MCF 10A (cell line): ENCODE measurements around the gene CCN5. TPM values are rescaled to one million over a fixed set of nuclear protein-coding genes. Genes with fewer than 3 reads are reported as not detected.

Experiments used
- BruUV-seq: library from RNA; stranded (reverse); fragments of 400-500 nt; replicated peaks from 2 replicates; lab custom pipeline; 2021; lab: Mats Ljungman, UMichigan
- CTCF ChIA-PET: fragments of 300-600 bp; sonication (Branson Sonifier 250); formaldehyde crosslinking; extraction: SDS; loops from one replicate; lab custom pipeline; 2021; ENCODE audit warnings: antibody characterized with exemption, inconsistent platforms; lab: Yijun Ruan, JAX
- POLR2A ChIA-PET: fragments of 300-600, 350-650 bp; sonication (Branson Sonifier 250); formaldehyde crosslinking; extraction: SDS; loops from one replicate; lab custom pipeline; 2020; ENCODE audit warnings: antibody characterized with exemption, inconsistent platforms; lab: Yijun Ruan, JAX
- DNase-seq: peaks from one replicate; pipeline ENCODE4 v3.0.0-alpha.2; 2018; ENCODE audit not compliant: unreplicated experiment
- H3K27ac Mint-ChIP-seq: one replicate; pipeline ENCODE4 v1.8.0; 2022; ENCODE audit warnings: mild to moderate bottlenecking, low read depth, mixed read lengths; ENCODE audit not compliant: unreplicated experiment
- H3K27me3 Mint-ChIP-seq: one replicate; pipeline ENCODE4 v1.8.0; 2022; ENCODE audit warnings: mixed read lengths; ENCODE audit not compliant: insufficient read depth, unreplicated experiment
- H3K36me3 Mint-ChIP-seq: one replicate; pipeline ENCODE4 v1.8.0; 2022; ENCODE audit warnings: mild to moderate bottlenecking, moderate library complexity, mixed read lengths; ENCODE audit not compliant: insufficient read depth, unreplicated experiment
- H3K4me1 Mint-ChIP-seq: one replicate; pipeline ENCODE4 v1.8.0; 2022; ENCODE audit warnings: mixed read lengths; ENCODE audit not compliant: insufficient read depth, unreplicated experiment
- H3K4me3 Mint-ChIP-seq: one replicate; pipeline ENCODE4 v1.8.0; 2022; ENCODE audit warnings: mild to moderate bottlenecking, moderate library complexity, mixed read lengths; ENCODE audit not compliant: unreplicated experiment
- H3K9me3 Mint-ChIP-seq: one replicate; pipeline ENCODE4 v1.8.0; 2022; ENCODE audit warnings: mixed read lengths; ENCODE audit not compliant: unreplicated experiment
- intact Hi-C: fragments of 100-400 bp; cut with micrococcal nuclease; formaldehyde crosslinking; loops from 2 replicates; pipeline ENCODE4 v1.14.1; 2022
- total RNA-seq: library from RNA; stranded (reverse); gene quantifications from 2 replicates; pipeline ENCODE4 v1.2.3, GENCODE V29; 2022
- TF ChIP-seq, protein P1 (sequence below): fragments of 200-600 bp; IDR thresholded peaks from one replicate; pipeline ENCODE4 v1.8.0; 2022; ENCODE audit warnings: antibody characterized with exemption, mild to moderate bottlenecking; ENCODE audit not compliant: unreplicated experiment

The CCN5 gene
- total RNA-seq, 1 experiment from 2014 or later: 1.4 TPM

DNA sequence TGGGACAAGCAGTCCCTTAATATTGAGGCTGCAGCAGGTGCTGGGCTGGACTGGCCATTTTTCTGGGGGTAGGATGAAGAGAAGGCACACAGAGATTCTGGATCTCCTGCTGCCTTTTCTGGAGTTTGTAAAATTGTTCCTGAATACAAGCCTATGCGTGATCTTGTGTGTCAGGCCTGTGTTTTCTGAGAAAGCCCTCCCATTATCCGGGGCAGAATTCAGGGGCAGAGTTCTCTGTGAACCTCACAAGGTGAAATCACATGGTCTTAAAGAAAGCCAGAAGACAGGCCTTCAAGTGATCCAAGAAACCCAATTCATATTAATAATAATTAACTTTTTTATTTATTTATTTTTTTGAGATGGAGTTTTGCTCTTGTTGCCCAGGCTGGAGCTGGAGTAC, 12.5 kb downstream of the CCN5 start:
- ChIA-PET CTCF (interaction anchor here (0.6 to 1.5 kb wide), 2 partner anchors 25 to 42 kb away, joined by 4 to 11 read pairs; no protein-coding TSS in a partner anchor), POLR2A (interaction anchor here (1.7 to 8.9 kb wide), 3 partner anchors 10 to 43 kb away, joined by 10 to 138 read pairs (median 113); partner anchors contain the start of gene CCN5)
- H3K36me3 Mint-ChIP-seq: peaks cover 11% of the 10 kb centered on the region
- no peak overlapping the region for H3K27ac Mint-ChIP-seq
- intact Hi-C loops: loop anchor here (1.0 kb wide), 1 partner anchor 34 kb away; no protein-coding TSS in a partner anchor
- peaks cover 35% of the 10 kb centered on the region for H3K4me1 Mint-ChIP-seq
- no TSS peak for BruUV-seq
- DNase-seq: no peak
- no peak overlapping the region for H3K4me3 Mint-ChIP-seq
- H3K27me3 Mint-ChIP-seq: no peaks in the 10 kb centered on the region
- no peaks in the 10 kb centered on the region for H3K9me3 Mint-ChIP-seq
- TF ChIP-seq, protein P1, sequence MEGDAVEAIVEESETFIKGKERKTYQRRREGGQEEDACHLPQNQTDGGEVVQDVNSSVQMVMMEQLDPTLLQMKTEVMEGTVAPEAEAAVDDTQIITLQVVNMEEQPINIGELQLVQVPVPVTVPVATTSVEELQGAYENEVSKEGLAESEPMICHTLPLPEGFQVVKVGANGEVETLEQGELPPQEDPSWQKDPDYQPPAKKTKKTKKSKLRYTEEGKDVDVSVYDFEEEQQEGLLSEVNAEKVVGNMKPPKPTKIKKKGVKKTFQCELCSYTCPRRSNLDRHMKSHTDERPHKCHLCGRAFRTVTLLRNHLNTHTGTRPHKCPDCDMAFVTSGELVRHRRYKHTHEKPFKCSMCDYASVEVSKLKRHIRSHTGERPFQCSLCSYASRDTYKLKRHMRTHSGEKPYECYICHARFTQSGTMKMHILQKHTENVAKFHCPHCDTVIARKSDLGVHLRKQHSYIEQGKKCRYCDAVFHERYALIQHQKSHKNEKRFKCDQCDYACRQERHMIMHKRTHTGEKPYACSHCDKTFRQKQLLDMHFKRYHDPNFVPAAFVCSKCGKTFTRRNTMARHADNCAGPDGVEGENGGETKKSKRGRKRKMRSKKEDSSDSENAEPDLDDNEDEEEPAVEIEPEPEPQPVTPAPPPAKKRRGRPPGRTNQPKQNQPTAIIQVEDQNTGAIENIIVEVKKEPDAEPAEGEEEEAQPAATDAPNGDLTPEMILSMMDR: no peak

DNA sequence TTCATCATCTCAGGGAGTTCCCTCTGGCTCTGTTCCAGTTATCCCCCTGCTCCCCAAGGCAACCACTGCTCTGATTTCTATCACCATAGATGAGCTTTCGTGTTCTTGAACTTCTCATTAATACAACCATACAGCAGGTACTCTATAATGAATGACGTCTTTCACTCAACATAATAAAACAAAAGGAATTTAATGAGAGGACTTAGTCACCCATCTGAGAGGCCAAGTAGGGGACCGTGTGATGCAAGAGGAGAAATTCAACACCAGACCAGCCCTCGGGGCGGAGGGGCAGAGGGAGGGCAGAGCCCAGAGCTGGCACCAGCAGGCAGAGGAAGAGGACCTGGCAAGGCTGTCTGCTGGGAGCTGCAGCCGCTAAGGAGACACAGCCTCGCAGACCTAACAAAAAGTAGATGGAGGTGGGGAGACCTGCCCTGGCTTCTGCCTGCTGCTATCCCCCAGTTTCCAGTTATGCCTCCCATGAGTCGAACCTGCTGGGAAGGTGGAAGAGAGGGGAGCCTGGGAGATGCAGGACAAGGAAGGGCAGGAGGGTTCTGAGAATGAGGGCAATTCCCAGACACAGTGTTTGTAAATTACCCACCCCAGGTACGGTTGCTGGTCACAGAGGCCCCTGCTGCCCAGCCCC, 13.8 kb downstream of the CCN5 start:
- no TSS peak for BruUV-seq
- peaks cover 41% of the 10 kb centered on the region for H3K4me1 Mint-ChIP-seq
- CTCF ChIA-PET: interaction anchor here (0.7 to 6.8 kb wide), 4 partner anchors 10 to 45 kb away, joined by 3 to 317 read pairs (median 8); no protein-coding TSS in a partner anchor
- H3K4me3 Mint-ChIP-seq: peak overlapping the region; percentile 71
- H3K27ac Mint-ChIP-seq: peak overlapping the region; percentile 70
- H3K36me3 Mint-ChIP-seq: peaks cover 11% of the 10 kb centered on the region
- DNase-seq: peak; percentile 99
- no peaks in the 10 kb centered on the region for H3K27me3 Mint-ChIP-seq
- POLR2A ChIA-PET: interaction anchor here (0.6 to 8.9 kb wide), 18 partner anchors 9 to 1960 kb away, joined by 3 to 138 read pairs (median 4); partner anchors contain the start of genes CCN5, SLPI, TP53RK and YWHAB
- H3K9me3 Mint-ChIP-seq: no peaks in the 10 kb centered on the region
- TF ChIP-seq, protein P1: no peak
- intact Hi-C loops: loop anchor here (1.0 kb wide), 2 partner anchors 8 to 36 kb away; no protein-coding TSS in a partner anchor

DNA sequence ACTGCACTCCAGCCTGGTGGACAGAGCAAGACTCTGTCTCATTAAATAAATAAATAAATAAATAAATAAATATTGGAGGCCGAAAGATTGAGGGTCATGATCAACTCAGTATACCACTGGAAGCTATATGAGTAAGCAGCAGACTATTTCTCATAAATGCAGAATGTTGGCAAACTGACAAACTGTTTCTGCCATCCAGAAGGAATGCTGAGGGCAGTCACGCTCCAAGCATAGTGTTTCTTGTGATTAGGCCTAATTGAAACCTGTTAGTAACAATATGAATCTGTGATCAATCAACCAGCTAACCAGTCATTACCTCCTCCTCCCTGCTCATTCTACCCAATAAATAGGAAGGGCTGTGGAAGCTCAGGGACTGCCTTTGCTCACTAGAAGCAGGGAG, 15.3 kb downstream of the CCN5 start:
- Mint-ChIP-seq H3K4me1 (peaks cover 53% of the 10 kb centered on the region), H3K9me3 (no peaks in the 10 kb centered on the region), H3K4me3 (peak overlapping the region; percentile 22), H3K36me3 (peaks cover 15% of the 10 kb centered on the region), H3K27ac (no peak overlapping the region), H3K27me3 (no peaks in the 10 kb centered on the region)
- CTCF ChIA-PET: interaction anchor here (0.6 to 6.8 kb wide), 5 partner anchors 9 to 137 kb away, joined by 3 to 317 read pairs (median 3); no protein-coding TSS in a partner anchor
- intact Hi-C loops: loop anchor here (5.0 to 10.0 kb wide), 3 partner anchors 137 to 513 kb away; partner anchors contain the start of gene SERINC3
- peak; percentile 93 for DNase-seq
- POLR2A ChIA-PET: interaction anchor here (0.6 to 8.9 kb wide), 15 partner anchors 8 to 518 kb away, joined by 3 to 138 read pairs (median 3); partner anchors contain the start of genes CCN5 and YWHAB
- no TSS peak for BruUV-seq
- TF ChIP-seq, protein P1: no peak

DNA sequence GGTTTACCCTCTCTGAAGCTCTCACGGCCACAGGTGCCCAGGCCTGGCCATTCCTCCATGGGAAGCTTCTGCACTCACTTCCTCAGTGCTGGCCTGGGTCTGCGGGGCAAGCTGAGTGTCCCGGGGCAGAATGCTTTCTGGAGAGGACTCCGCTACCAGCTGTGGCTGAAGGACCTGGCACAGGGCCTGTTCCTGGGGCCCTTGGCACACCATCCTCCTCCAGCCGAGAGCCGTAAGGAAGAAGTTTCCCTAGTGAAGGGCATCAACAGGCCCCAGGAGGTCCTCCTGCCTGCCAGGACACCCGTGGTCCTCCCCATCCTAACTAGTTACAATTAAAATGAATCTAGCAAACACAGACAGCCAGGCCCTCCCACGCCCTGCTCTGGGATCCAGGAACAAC, 16.5 kb downstream of the CCN5 start:
- H3K4me1 Mint-ChIP-seq: peaks cover 60% of the 10 kb centered on the region
- intact Hi-C loops: loop anchor here (2.0 to 10.0 kb wide), 4 partner anchors 39 to 514 kb away; partner anchors contain the start of gene SERINC3
- ChIA-PET CTCF (interaction anchor here (0.6 to 6.8 kb wide), 18 partner anchors 10 to 160 kb away, joined by 3 to 317 read pairs (median 8); partner anchors contain the start of gene CCN5), POLR2A (interaction anchor here (0.8 to 8.9 kb wide), 6 partner anchors 12 to 84 kb away, joined by 3 to 138 read pairs (median 6); partner anchors contain the start of gene CCN5)
- no peak overlapping the region for H3K4me3 Mint-ChIP-seq
- TF ChIP-seq, protein P1: no peak
- H3K36me3 Mint-ChIP-seq: peaks cover 16% of the 10 kb centered on the region
- no TSS peak for BruUV-seq
- peak; percentile 77 for DNase-seq
- H3K27me3 Mint-ChIP-seq: no peaks in the 10 kb centered on the region
- H3K27ac Mint-ChIP-seq: peak overlapping the region; percentile 47
- H3K9me3 Mint-ChIP-seq: peaks cover 7% of the 10 kb centered on the region
